Measurements from ENCODE around the gene MEMO1. TPM values are rescaled to one million over a fixed set of nuclear protein-coding genes. Genes with fewer than 3 reads are reported as not detected.

The MEMO1 gene
- total and polyA plus RNA-seq, 2 experiments from 2014 or later: 43.9 to 58.8 TPM

DNA sequence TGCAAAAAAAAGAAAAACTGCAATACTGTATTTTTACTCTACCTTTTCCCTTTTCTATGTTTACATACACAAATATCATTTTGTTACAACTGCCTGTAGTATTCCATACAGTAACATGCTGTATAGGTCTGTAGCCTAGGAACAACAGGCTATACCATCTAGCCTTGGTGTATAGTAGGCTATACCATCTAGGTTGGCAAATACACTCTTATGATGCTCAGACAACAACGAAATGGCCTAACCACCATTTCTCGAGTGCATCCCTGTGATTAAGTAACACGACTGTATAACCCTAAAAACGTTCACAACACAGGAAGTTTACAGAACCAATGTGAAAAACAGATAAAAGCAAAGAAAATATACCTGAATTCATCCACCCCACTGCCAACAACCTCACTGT is 64.0 kb downstream of the MEMO1 start:
- no peak overlapping the region for H3K4me2 ChIP-seq
- no peak for DNase-seq (ENCODE audit: low spot score)
- no peaks in the 10 kb centered on the region for H3K36me3 ChIP-seq (replicated peaks; ENCODE audit: insufficient read depth, low read depth)
- H3K9me2 ChIP-seq (replicated peaks; ENCODE audit: insufficient read depth): no peaks in the 10 kb centered on the region
- no peak overlapping the region for H2AFZ ChIP-seq
- WGBS (ENCODE audit: low lambda C conversion rate, missing lambda C conversion rate): 97% methylated on average over 4 of the region's 4 CpGs
- no peaks in the 10 kb centered on the region for H3K9me3 ChIP-seq (ENCODE audit: low read depth)
- no peak overlapping the region for H3K4me3 ChIP-seq
- H3K79me2 ChIP-seq: peaks cover 98% of the 10 kb centered on the region
- no peaks in the 10 kb centered on the region for H3K4me1 ChIP-seq (ENCODE audit: insufficient read depth)
- H3K27ac ChIP-seq: peak overlapping the region; percentile 8
- TF ChIP-seq CTCF (IDR thresholded peaks at IDR 0.05; ENCODE audit: poor library complexity): no peak
- no peak for TF ChIP-seq EZH2phosphoT487 (IDR thresholded peaks at IDR 0.05; ENCODE audit: low read depth, severe bottlenecking, unreplicated experiment)
- no peak for TF ChIP-seq EZH2 (IDR thresholded peaks at IDR 0.05; ENCODE audit: borderline replicate concordance)
- H3K27me3 ChIP-seq: no peaks in the 10 kb centered on the region
- peaks cover 18% of the 10 kb centered on the region for H4K20me1 ChIP-seq (ENCODE audit: insufficient read depth, poor library complexity, severe bottlenecking)

GRCh38 chr2:31945572-31945935 is 65.3 kb downstream of the MEMO1 start:
- DNase-seq (ENCODE audit: low spot score): no peak
- TF ChIP-seq EZH2phosphoT487 (IDR thresholded peaks at IDR 0.05; ENCODE audit: low read depth, severe bottlenecking, unreplicated experiment) (no peak), EZH2 (IDR thresholded peaks at IDR 0.05; ENCODE audit: borderline replicate concordance) (no peak), CTCF (IDR thresholded peaks at IDR 0.05; ENCODE audit: poor library complexity) (no peak)
- Histone ChIP-seq H3K9me2 (replicated peaks; ENCODE audit: insufficient read depth) (no peaks in the 10 kb centered on the region), H3K4me2 (no peak overlapping the region), H3K4me3 (no peak overlapping the region), H3K27me3 (no peaks in the 10 kb centered on the region), H3K36me3 (replicated peaks; ENCODE audit: insufficient read depth, low read depth) (no peaks in the 10 kb centered on the region), H3K4me1 (ENCODE audit: insufficient read depth) (no peaks in the 10 kb centered on the region), H4K20me1 (ENCODE audit: insufficient read depth, poor library complexity, severe bottlenecking) (peaks cover 18% of the 10 kb centered on the region), H3K9me3 (ENCODE audit: low read depth) (no peaks in the 10 kb centered on the region), H2AFZ (no peak overlapping the region), H3K79me2 (peaks cover 95% of the 10 kb centered on the region), H3K27ac (no peak overlapping the region)
- WGBS (ENCODE audit: low lambda C conversion rate, missing lambda C conversion rate): 24% methylated on average over 1 of the region's 1 CpG

GRCh38 chr2:31944828-31945571 is 65.8 kb downstream of the MEMO1 start:
- H2AFZ ChIP-seq: no peak overlapping the region
- H3K4me3 ChIP-seq: no peak overlapping the region
- peaks cover 18% of the 10 kb centered on the region for H4K20me1 ChIP-seq (ENCODE audit: insufficient read depth, poor library complexity, severe bottlenecking)
- no peak for TF ChIP-seq EZH2phosphoT487 (IDR thresholded peaks at IDR 0.05; ENCODE audit: low read depth, severe bottlenecking, unreplicated experiment)
- TF ChIP-seq EZH2 (IDR thresholded peaks at IDR 0.05; ENCODE audit: borderline replicate concordance): no peak
- no peak for TF ChIP-seq CTCF (IDR thresholded peaks at IDR 0.05; ENCODE audit: poor library complexity)
- H3K36me3 ChIP-seq (replicated peaks; ENCODE audit: insufficient read depth, low read depth): no peaks in the 10 kb centered on the region
- H3K4me2 ChIP-seq: no peak overlapping the region
- DNase-seq (ENCODE audit: low spot score): no peak
- H3K79me2 ChIP-seq: peaks cover 89% of the 10 kb centered on the region
- H3K27me3 ChIP-seq: no peaks in the 10 kb centered on the region
- 93% methylated on average over 2 of the region's 2 CpGs for WGBS (ENCODE audit: low lambda C conversion rate, missing lambda C conversion rate)
- H3K9me2 ChIP-seq (replicated peaks; ENCODE audit: insufficient read depth): no peaks in the 10 kb centered on the region
- no peaks in the 10 kb centered on the region for H3K9me3 ChIP-seq (ENCODE audit: low read depth)
- no peak overlapping the region for H3K27ac ChIP-seq
- H3K4me1 ChIP-seq (ENCODE audit: insufficient read depth): no peaks in the 10 kb centered on the region

All from hepatocyte (in vitro differentiated cells).